ENCODE data around the gene OASL. TPM values are rescaled to one million over a fixed set of nuclear protein-coding genes. Genes with fewer than 3 reads are reported as not detected.

The OASL gene
- total and polyA plus RNA-seq, 9 of the 15 experiments (the other 6 are each of a cell fraction or from before 2014, with no cell fraction given): 0.14 TPM; not detected in 8

DNA sequence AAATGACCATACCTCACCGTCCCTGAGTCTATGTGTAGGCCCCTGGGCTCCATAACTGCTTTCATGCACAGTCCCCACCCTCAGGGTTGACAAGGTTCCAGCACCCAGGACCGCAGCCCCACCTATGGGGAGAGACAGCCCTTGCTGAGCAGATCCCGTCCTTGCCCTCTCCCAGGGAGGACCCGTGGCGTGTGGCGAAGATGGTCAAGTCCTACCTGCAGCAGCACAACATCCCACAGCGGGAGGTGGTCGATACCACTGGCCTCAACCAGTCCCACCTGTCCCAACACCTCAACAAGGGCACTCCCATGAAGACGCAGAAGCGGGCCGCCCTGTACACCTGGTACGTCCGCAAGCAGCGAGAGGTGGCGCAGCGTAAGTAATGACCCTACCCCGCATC lies 50.4 kb downstream of the OASL start:
- DNase-seq (ENCODE audit: extremely low read depth in 1 of 4, low spot score in 3 of 4): no peak
- no peaks in the 10 kb centered on the region; the same call in 1 of the 2 replicates for H4K20me1 ChIP-seq (replicated peaks; ENCODE audit: control insufficient read depth, insufficient read depth, low read length)
- H2AFZ ChIP-seq (ENCODE audit: low read depth, low read length): no peak overlapping the region
- no peaks in the 10 kb centered on the region for H3K9me3 ChIP-seq (replicated peaks; ENCODE audit: control insufficient read depth, insufficient read depth, low read depth, low read length)
- peaks cover 3 to 35% of the 10 kb centered on the region in 2 experiments; a peak in 2 of 5 replicates for H3K27me3 ChIP-seq (ENCODE audit: control insufficient read depth in 2 of 2, insufficient read depth in 2 of 2, low read length in 2 of 2)
- peaks cover 3% of the 10 kb centered on the region for H3K9me1 ChIP-seq (ENCODE audit: control insufficient read depth, insufficient read depth, low read length)
- CTCF ChIA-PET (ENCODE audit: low intra/inter-chr PET ratio): no interaction called here
- H3K27ac ChIP-seq (ENCODE audit: extremely low read depth, low read depth, low read length): no peak overlapping the region
- H3K4me1 ChIP-seq (replicated peaks in 1 of 2; ENCODE audit: control insufficient read depth in 2 of 2, insufficient read depth in 2 of 2, low read length in 2 of 2): no peaks in the 10 kb centered on the region
- no peaks in the 10 kb centered on the region for H3K36me3 ChIP-seq (ENCODE audit: control insufficient read depth, insufficient read depth, low read length)
- in situ Hi-C loops (cut with MboI) (no loop called here), intact Hi-C loops (cut with micrococcal nuclease) (no loop called here)
- H3K4me3 ChIP-seq: no peak overlapping the region
- no TSS peak for BruUV-seq (replicated peaks)
- H3K9ac ChIP-seq (ENCODE audit: insufficient read depth in 1 of 2, low read depth in 2 of 2, low read length in 2 of 2): no peak overlapping the region
- no peaks in the 10 kb centered on the region for H3K79me2 ChIP-seq (ENCODE audit: control insufficient read depth, insufficient read depth, low read length)
- FAIRE-seq: no peak
- 22% methylated on average over 17 of the region's 17 CpGs for WGBS (ENCODE audit: insufficient coverage, low coverage, missing lambda C conversion rate)
- POLR2A ChIA-PET: no interaction called here
- no peak for TF ChIP-seq L3MBTL2 (IDR thresholded peaks at IDR 0.05)
- no peak for TF ChIP-seq TFAP4 (CRISPR knock-in tag; IDR thresholded peaks at IDR 0.05; ENCODE audit: borderline replicate concordance)
- no peak for TF ChIP-seq NRF1 (conservative IDR thresholded peaks at IDR 0.05 in 1 of 2, IDR thresholded peaks at IDR 0.05 in 1 of 2)
- no peak for TF ChIP-seq MBD2 (IDR thresholded peaks at IDR 0.05; ENCODE audit: borderline replicate concordance, low read depth)
- no peak for TF ChIP-seq SPI1 (IDR thresholded peaks at IDR 0.05; ENCODE audit: borderline replicate concordance, low read depth, low read length)
- TF ChIP-seq CAMTA2 (CRISPR knock-in tag; conservative IDR thresholded peaks at IDR 0.05): no peak
- no peak for TF ChIP-seq RAD21 (CRISPR knock-in tag; conservative IDR thresholded peaks at IDR 0.05 in 1 of 2, IDR thresholded peaks at IDR 0.05 in 1 of 2)
- TF ChIP-seq ZNF77 (CRISPR knock-in tag; IDR thresholded peaks at IDR 0.05): no peak
- TF ChIP-seq MYBL2 (IDR thresholded peaks at IDR 0.05; ENCODE audit: low read depth): no peak
- no peak for TF ChIP-seq MYBL2 (CRISPR knock-in tag; IDR thresholded peaks at IDR 0.05; ENCODE audit: borderline replicate concordance)
- no peak overlapping the region for H3K4me2 ChIP-seq (ENCODE audit: insufficient read depth, low read length)
- no peak for ATAC-seq
